ENCODE data around the gene TIA1. TPM values are rescaled to one million over a fixed set of nuclear protein-coding genes. Genes with fewer than 3 reads are reported as not detected.
"Not testable (repeated sequence)": the region's sequence is repeated elsewhere in the genome, so short reads cannot be mapped to it uniquely, and the experiment has no call there.

Gene TIA1
- total RNA-seq, 1 experiment from 2014 or later = 94.1 TPM

DNA sequence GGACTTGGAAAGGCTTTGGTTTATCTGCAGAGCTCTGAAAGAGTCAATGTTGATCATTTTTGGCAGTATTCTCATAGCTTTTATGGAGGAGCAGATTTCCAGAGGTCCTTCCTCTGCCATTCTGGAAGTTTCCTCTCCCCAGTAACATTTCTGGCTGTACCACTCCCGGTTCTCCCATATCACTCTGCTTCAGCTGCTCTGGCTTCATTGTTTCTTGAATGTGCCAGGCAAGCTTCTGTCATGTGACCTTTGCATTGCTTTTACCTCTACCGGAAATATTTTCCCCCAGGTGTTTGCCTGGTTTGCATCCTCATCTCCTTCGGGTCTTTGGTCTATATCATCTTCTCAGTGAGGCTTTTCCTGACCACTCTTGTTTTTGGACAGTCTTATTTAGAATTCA is 21.9 kb upstream of the TIA1 start:
- no peak overlapping the region for H2AFZ ChIP-seq (ENCODE audit: low read depth, low read length, poor library complexity, severe bottlenecking)
- no peaks in the 10 kb centered on the region for H4K20me1 ChIP-seq (ENCODE audit: insufficient read depth)
- no peak overlapping the region for H3K4me2 ChIP-seq (ENCODE audit: low read length)
- ATAC-seq (no peak), DNase-seq (ENCODE audit: low read depth, low spot score) (no peak)
- H3K27ac ChIP-seq (ENCODE audit: low read depth, low read length) = no peak overlapping the region
- TF ChIP-seq EZH2phosphoT487 (IDR thresholded peaks at IDR 0.05; ENCODE audit: borderline replicate concordance) = no peak
- TF ChIP-seq ZNF274 (IDR thresholded peaks at IDR 0.05; ENCODE audit: low read depth, low read length) = no peak
- TF ChIP-seq SRF (IDR thresholded peaks at IDR 0.05; ENCODE audit: low read depth) = no peak
- no peak for TF ChIP-seq MAX (IDR thresholded peaks at IDR 0.05)
- TF ChIP-seq, protein P1, sequence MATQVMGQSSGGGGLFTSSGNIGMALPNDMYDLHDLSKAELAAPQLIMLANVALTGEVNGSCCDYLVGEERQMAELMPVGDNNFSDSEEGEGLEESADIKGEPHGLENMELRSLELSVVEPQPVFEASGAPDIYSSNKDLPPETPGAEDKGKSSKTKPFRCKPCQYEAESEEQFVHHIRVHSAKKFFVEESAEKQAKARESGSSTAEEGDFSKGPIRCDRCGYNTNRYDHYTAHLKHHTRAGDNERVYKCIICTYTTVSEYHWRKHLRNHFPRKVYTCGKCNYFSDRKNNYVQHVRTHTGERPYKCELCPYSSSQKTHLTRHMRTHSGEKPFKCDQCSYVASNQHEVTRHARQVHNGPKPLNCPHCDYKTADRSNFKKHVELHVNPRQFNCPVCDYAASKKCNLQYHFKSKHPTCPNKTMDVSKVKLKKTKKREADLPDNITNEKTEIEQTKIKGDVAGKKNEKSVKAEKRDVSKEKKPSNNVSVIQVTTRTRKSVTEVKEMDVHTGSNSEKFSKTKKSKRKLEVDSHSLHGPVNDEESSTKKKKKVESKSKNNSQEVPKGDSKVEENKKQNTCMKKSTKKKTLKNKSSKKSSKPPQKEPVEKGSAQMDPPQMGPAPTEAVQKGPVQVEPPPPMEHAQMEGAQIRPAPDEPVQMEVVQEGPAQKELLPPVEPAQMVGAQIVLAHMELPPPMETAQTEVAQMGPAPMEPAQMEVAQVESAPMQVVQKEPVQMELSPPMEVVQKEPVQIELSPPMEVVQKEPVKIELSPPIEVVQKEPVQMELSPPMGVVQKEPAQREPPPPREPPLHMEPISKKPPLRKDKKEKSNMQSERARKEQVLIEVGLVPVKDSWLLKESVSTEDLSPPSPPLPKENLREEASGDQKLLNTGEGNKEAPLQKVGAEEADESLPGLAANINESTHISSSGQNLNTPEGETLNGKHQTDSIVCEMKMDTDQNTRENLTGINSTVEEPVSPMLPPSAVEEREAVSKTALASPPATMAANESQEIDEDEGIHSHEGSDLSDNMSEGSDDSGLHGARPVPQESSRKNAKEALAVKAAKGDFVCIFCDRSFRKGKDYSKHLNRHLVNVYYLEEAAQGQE (IDR thresholded peaks at IDR 0.05; ENCODE audit: low read depth) = no peak
- RAD21 ChIA-PET (ENCODE audit: low non-redundant PET in 1 of 2, low total read pairs in 2 of 2, uncharacterized antibody in 2 of 2, unreplicated experiment in 2 of 2) = no interaction called here
- H3K27me3 ChIP-seq (ENCODE audit: insufficient read depth, low read length) = no peaks in the 10 kb centered on the region
- POLR2A ChIA-PET = interaction anchor here (1.3 kb wide), 1 partner anchor 12 kb away, joined by 4 read pairs; the partner anchor contains the start of gene PCYOX1
- no peaks in the 10 kb centered on the region for H3K9me3 ChIP-seq (ENCODE audit: control insufficient read depth in 1 of 2, insufficient read depth in 1 of 2, low read depth in 1 of 2, low read length in 2 of 2)
- no peak overlapping the region for H3K4me3 ChIP-seq (replicated peaks in 1 of 2; ENCODE audit: low read depth in 1 of 2, low read length in 2 of 2)
- intact Hi-C loops (cut with micrococcal nuclease) = no loop called here
- H3K9ac ChIP-seq (ENCODE audit: low read length) = no peak overlapping the region
- H3K79me2 ChIP-seq (ENCODE audit: insufficient read depth, low read length) = no peaks in the 10 kb centered on the region
- H3K36me3 ChIP-seq (ENCODE audit: control insufficient read depth in 1 of 2, insufficient read depth in 2 of 2, low read length in 2 of 2) = no peaks in the 10 kb centered on the region; a peak in 1 of 4 replicates
- H3K9me2 ChIP-seq (ENCODE audit: insufficient read depth) = no peaks in the 10 kb centered on the region
- BruUV-seq (replicated peaks) = no TSS peak
- CTCF ChIA-PET = no interaction called here
- H3K4me1 ChIP-seq (ENCODE audit: control insufficient read depth in 1 of 2, insufficient read depth in 2 of 2, low read length in 2 of 2) = no peaks in the 10 kb centered on the region

GRCh38 chr2:70269422-70270302 is 21.2 kb upstream of the TIA1 start:
- H3K9ac ChIP-seq (ENCODE audit: low read length); ATAC-seq; H4K20me1 ChIP-seq (ENCODE audit: insufficient read depth); H3K79me2 ChIP-seq (ENCODE audit: insufficient read depth, low read length); intact Hi-C loops (cut with micrococcal nuclease); DNase-seq (ENCODE audit: low read depth, low spot score); H3K36me3 ChIP-seq (ENCODE audit: control insufficient read depth in 1 of 2, insufficient read depth in 2 of 2, low read length in 2 of 2); H2AFZ ChIP-seq (ENCODE audit: low read depth, low read length, poor library complexity, severe bottlenecking); H3K4me1 ChIP-seq (ENCODE audit: control insufficient read depth in 1 of 2, insufficient read depth in 2 of 2, low read length in 2 of 2); RAD21 ChIA-PET (ENCODE audit: low non-redundant PET in 1 of 2, low total read pairs in 2 of 2, uncharacterized antibody in 2 of 2, unreplicated experiment in 2 of 2); H3K27me3 ChIP-seq (ENCODE audit: insufficient read depth, low read length); H3K4me2 ChIP-seq (ENCODE audit: low read length); H3K4me3 ChIP-seq (replicated peaks in 1 of 2; ENCODE audit: low read depth in 1 of 2, low read length in 2 of 2); CTCF ChIA-PET; H3K9me2 ChIP-seq (ENCODE audit: insufficient read depth); BruUV-seq (replicated peaks); H3K27ac ChIP-seq (ENCODE audit: low read depth, low read length); H3K9me3 ChIP-seq (ENCODE audit: control insufficient read depth in 1 of 2, insufficient read depth in 1 of 2, low read depth in 1 of 2, low read length in 2 of 2): not testable (repeated sequence)
- POLR2A ChIA-PET = interaction anchor here (1.3 kb wide), 1 partner anchor 12 kb away, joined by 4 read pairs; the partner anchor contains the start of gene PCYOX1

- H3K4me2 ChIP-seq (ENCODE audit: low read length); H3K4me1 ChIP-seq (ENCODE audit: control insufficient read depth in 1 of 2, insufficient read depth in 2 of 2, low read length in 2 of 2); H3K9ac ChIP-seq (ENCODE audit: low read length); H3K27ac ChIP-seq (ENCODE audit: low read depth, low read length); H3K79me2 ChIP-seq (ENCODE audit: insufficient read depth, low read length); DNase-seq (ENCODE audit: low read depth, low spot score); intact Hi-C loops (cut with micrococcal nuclease); H4K20me1 ChIP-seq (ENCODE audit: insufficient read depth); POLR2A ChIA-PET; H3K36me3 ChIP-seq (ENCODE audit: control insufficient read depth in 1 of 2, insufficient read depth in 2 of 2, low read length in 2 of 2); H3K4me3 ChIP-seq (replicated peaks in 1 of 2; ENCODE audit: low read depth in 1 of 2, low read length in 2 of 2); RAD21 ChIA-PET (ENCODE audit: low non-redundant PET in 1 of 2, low total read pairs in 2 of 2, uncharacterized antibody in 2 of 2, unreplicated experiment in 2 of 2); H3K9me3 ChIP-seq (ENCODE audit: control insufficient read depth in 1 of 2, insufficient read depth in 1 of 2, low read depth in 1 of 2, low read length in 2 of 2); H2AFZ ChIP-seq (ENCODE audit: low read depth, low read length, poor library complexity, severe bottlenecking); H3K9me2 ChIP-seq (ENCODE audit: insufficient read depth); H3K27me3 ChIP-seq (ENCODE audit: insufficient read depth, low read length); CTCF ChIA-PET; ATAC-seq; BruUV-seq (replicated peaks): not testable (repeated sequence)
These were observed 18.5 kb upstream of the TIA1 start for GRCh38 chr2:70266925-70267324.
